Mucosa of descending colon (tissue), 3 donors: ENCODE results near the gene SLC9A9. TPM values are rescaled to one million over a fixed set of nuclear protein-coding genes. Genes with fewer than 3 reads are reported as not detected.

Source experiments
- ATAC-seq: fragments of 200-7000 bp; cut with Tn5 transposase; one replicate; pipeline ENCODE4 v1.9.1; 2020; ENCODE audit warnings: mild to moderate bottlenecking, moderate library complexity
- DNase-seq, 3 donors: peaks; one replicate each; pipeline ENCODE4 v3.0.0-alpha.2; 2020
- H3K36me3 ChIP-seq: fragments of 200-600 bp; one replicate; pipeline ENCODE4 v1.8.0; 2021; ENCODE audit warnings: low read depth, mild to moderate bottlenecking
- H3K4me1 ChIP-seq: fragments of 200-600 bp; one replicate; pipeline ENCODE4 v1.8.0; 2021; ENCODE audit warnings: low read depth, mild to moderate bottlenecking
- H3K4me3 ChIP-seq: fragments of 200-600 bp; one replicate; pipeline ENCODE4 v1.8.0; 2021; ENCODE audit warnings: mild to moderate bottlenecking
- H3K9me3 ChIP-seq: fragments of 200-600 bp; one replicate; pipeline ENCODE4 v1.8.0; 2021; ENCODE audit warnings: mild to moderate bottlenecking
- CTCF ChIP-seq: fragments of 200-600 bp; IDR thresholded peaks from one replicate; pipeline ENCODE4 v1.8.0; 2022; ENCODE audit warnings: antibody characterized with exemption, mild to moderate bottlenecking
- intact Hi-C, 2 donors: fragments of 100-400 bp; cut with DNase I in 1 of 2; cut with micrococcal nuclease in 1 of 2; formaldehyde crosslinking; loops; one replicate each; pipeline versions ENCODE4 v1.11.0 to v1.11.1; 2022; cut with DNase I, micrococcal nuclease
- total RNA-seq, 3 donors: library from RNA; stranded (reverse); fragmentation: NEBNext Ultra II Directional in 2 of 3; extraction: Animal tissue kit (Norgen Biotek cat#: 25700) in 2 of 3; gene quantifications; one replicate each; pipeline versions ENCODE4 v1.2.1 to v1.2.4, GENCODE V29; 2021 to 2023
- donor health status: DM: no; HTN: no; CAD: no; lungs with moderate emphysema.
- donor health status: DM: no; HTN: no; CAD: no.
- donor health status: DM: no; HTN: yes; CAD: no.

SLC9A9 gene
- total RNA-seq, 3 donors from 2014 or later = 3.2 to 18.2 (median 6.8) TPM

GRCh38 chr3:143597774-143598652 lies 250.3 kb downstream of the SLC9A9 start:
- ATAC-seq (peak; percentile 42), DNase-seq (no peak)
- Histone ChIP-seq H3K36me3 (no peaks in the 10 kb centered on the region), H3K4me1 (peaks cover 15% of the 10 kb centered on the region), H3K4me3 (no peak overlapping the region), H3K9me3 (no peaks in the 10 kb centered on the region)
- intact Hi-C loops = no loop called here
- TF ChIP-seq CTCF = no peak

- TF ChIP-seq CTCF = no peak
- ATAC-seq (peak; percentile 52), DNase-seq (peak in 1 of 3 donors; percentile 49)
- H3K4me1 ChIP-seq = peaks cover 15% of the 10 kb centered on the region
- intact Hi-C loops = no loop called here
- H3K36me3 ChIP-seq = no peaks in the 10 kb centered on the region
- H3K4me3 ChIP-seq = no peak overlapping the region
- H3K9me3 ChIP-seq = no peaks in the 10 kb centered on the region
Measured at GRCh38 chr3:143596957-143597642, 251.2 kb downstream of the SLC9A9 start.

- no peak overlapping the region for H3K4me3 ChIP-seq
- H3K36me3 ChIP-seq = no peaks in the 10 kb centered on the region
- no peak for TF ChIP-seq CTCF
- DNase-seq (no peak), ATAC-seq (peak; percentile 41)
- intact Hi-C loops = no loop called here
- no peaks in the 10 kb centered on the region for H3K9me3 ChIP-seq
- peaks cover 15% of the 10 kb centered on the region for H3K4me1 ChIP-seq
Measured at GRCh38 chr3:143595456-143596077, 252.7 kb downstream of the SLC9A9 start.

DNA sequence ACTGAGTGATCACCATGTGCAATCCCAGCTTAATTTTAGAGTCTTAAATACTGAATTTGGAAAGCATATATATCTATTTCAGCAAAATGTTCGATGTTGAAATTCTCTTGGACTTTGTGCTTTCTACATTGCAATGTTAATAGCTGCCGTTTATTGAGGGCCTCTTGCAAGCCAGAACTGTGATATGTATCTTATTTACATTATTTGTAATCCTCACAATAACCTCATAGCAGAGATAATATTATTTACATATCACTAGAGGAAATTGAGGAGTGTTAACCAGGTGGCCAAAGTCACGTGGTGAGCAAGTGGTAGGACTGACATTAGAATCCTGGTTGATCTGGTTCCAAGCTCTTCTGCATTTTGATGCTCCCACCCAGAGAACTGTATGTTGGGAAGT lies 254.1 kb downstream of the SLC9A9 start:
- H3K4me3 ChIP-seq = no peak overlapping the region
- intact Hi-C loops = no loop called here
- H3K9me3 ChIP-seq = no peaks in the 10 kb centered on the region
- DNase-seq (peak in 1 of 3 donors; percentile 73), ATAC-seq (peak; percentile 87)
- no peaks in the 10 kb centered on the region for H3K36me3 ChIP-seq
- no peak for TF ChIP-seq CTCF
- peaks cover 15% of the 10 kb centered on the region for H3K4me1 ChIP-seq

- H3K9me3 ChIP-seq = no peaks in the 10 kb centered on the region
- H3K36me3 ChIP-seq = no peaks in the 10 kb centered on the region
- ATAC-seq (no peak), DNase-seq (no peak)
- intact Hi-C loops = no loop called here
- H3K4me3 ChIP-seq = no peak overlapping the region
- no peak for TF ChIP-seq CTCF
- peaks cover 17% of the 10 kb centered on the region for H3K4me1 ChIP-seq
Measured at GRCh38 chr3:143590660-143591059, 257.6 kb downstream of the SLC9A9 start.
